Islet precursor cell (in vitro differentiated cells): ENCODE data around the gene USF2.

Source experiments
- DNase-seq: peaks from one replicate; pipeline ENCODE4 v3.0.0-alpha.2; 2018

The USF2 gene

DNA sequence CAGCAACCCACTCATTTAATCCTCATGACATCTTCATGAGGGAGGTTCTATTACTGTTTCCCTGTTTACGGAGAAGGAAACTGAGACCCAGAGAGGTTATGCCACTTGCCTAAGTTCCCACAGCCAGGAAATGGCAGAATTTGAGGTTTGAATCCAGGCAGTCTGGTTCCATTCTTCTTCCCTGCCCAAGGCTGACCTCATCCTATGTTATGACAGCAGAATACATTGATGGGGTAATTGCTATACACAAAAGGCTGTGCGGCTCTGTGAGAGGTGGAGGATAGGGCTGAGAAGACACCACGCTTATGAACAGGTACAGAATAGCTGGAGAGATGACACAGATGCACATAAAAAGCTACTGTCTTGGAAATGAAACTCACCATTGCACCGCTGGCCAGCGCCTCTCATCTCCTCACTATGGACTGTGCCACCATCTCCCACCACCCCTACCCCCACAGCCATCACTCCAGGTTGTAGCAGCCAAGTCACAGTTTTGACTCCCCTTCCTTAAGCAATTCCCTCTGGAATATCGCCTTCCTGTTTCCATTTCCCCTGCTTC, 34.7 kb downstream of the USF2 start:
- DNase-seq, result no peak

GRCh38 chr19:35304036-35304435, 35.3 kb downstream of the USF2 start:
- no peak for DNase-seq

DNA sequence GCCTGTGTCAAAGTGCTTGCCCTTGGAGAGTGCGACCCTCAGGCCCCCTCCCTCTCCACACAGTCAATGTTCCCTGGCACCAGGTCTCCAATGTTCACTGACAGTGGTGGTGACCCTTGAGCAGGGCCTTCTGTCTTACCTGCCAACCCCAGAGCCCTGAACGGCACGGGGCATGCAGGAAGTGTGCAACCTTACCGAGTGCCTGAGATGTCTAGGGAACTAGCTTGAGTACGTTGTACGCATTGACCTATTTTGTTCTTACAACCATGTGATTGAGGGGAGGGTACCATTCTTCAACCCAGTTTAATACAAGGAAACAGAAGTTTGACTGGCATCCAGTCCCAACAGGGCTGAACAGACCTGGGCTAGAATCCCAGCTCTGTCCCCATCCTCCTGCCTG, 36.4 kb downstream of the USF2 start:
- no peak for DNase-seq

DNA sequence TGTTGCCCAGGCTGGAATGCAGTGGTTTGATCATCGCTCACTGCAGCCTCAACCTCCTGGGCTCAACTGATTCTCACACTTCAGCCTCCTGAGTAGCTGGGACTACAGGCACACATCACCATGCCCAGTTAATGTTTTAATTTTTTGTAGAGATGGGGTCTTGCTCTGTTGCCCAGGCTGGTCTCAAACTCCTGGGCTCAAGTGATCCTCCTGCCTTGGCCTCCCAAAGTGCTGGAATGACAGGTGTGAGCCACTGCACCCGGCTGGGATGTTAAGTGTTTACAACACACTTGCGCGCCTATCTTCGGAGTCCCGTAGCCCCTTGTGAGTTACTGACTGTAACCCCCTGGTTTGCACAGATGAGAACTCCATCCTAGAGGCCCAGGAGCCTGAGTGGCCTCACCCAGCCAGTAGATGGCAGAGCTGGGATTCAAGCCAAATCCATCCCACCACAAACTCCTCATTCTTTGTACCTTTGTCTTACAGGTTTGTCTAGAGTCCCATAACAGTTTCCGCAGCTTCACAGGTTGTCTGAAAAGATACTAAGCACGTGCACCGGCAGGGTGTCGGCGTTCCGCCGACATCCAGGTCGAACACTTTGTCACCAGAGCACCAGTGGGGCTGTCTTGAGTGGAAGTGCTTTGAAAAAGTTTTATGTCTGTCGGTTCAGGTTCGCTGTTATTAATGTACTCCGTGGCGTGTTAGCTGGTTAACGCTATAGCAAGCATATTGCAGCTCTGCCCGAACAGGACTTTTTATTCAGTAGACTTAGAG, 37.9 kb downstream of the USF2 start:
- DNase-seq, result no peak

- DNase-seq, result no peak
Measured at GRCh38 chr19:35307931-35308330, 39.2 kb downstream of the USF2 start.

GRCh38 chr19:35308910-35309309, 40.1 kb downstream of the USF2 start:
- no peak for DNase-seq

GRCh38 chr19:35309481-35310279, 40.9 kb downstream of the USF2 start:
- DNase-seq, result peak; percentile 85

- DNase-seq, result no peak
Measured at GRCh38 chr19:35310331-35310730, 41.6 kb downstream of the USF2 start.

- DNase-seq, result no peak
Measured at GRCh38 chr19:35310811-35311465, 42.2 kb downstream of the USF2 start.

DNA sequence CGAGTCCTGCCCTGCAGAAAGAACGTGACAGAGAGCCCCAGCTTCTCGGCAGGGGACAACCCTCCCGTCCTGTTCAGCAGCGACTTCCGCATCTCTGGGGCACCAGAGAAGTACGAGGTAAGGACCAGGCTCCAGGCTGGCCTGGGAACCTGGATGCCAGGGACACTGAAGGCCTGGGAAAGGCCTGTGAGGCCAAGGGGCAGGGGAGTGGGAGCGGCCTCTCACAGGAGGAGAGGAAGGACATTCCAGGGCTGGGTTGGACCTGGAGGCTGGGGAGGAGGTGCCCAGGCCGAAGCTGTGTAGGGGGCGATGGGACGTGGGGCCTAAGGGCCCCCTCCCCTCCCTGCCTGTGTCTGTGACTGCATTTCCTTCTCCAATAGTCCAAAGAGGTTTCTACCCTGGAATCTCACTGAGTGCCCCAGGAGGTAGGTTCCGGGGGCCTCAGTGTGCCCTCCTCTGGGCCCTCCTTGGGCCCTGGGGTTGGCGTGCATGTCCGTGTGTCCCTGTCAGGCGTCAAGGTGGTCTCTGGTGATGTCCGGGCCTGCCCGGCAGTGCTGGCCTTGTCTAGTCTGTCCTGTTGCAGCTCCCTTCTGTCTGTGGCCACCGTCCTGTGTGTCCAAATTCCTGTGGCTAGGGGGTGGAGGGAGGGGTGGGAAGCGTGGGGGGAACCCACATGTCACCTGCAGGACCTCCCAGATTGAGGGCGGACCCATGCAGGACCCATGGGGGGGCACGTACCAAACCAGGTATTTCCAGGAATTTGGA, 43.3 kb downstream of the USF2 start:
- no peak for DNase-seq

DNA sequence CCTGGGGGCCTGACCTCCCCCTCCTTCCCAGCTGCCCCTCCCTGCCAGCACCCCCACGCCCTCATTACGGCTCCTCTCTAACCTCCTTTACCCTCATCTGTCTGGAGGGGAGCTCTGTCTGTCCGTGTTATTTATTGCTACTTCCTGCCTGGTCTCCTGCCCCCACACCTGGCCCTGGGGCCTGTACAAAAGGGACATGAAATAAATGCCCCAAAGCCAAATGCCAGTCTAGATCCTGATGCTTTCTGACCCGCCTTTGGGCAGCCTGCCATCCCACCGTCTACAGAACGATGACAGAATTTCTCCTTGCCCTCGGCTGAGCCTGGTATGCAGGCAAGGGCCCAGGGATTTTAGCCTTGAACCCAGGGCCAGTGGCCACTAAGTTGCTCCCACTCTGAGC, 44.8 kb downstream of the USF2 start:
- no peak for DNase-seq

DNA sequence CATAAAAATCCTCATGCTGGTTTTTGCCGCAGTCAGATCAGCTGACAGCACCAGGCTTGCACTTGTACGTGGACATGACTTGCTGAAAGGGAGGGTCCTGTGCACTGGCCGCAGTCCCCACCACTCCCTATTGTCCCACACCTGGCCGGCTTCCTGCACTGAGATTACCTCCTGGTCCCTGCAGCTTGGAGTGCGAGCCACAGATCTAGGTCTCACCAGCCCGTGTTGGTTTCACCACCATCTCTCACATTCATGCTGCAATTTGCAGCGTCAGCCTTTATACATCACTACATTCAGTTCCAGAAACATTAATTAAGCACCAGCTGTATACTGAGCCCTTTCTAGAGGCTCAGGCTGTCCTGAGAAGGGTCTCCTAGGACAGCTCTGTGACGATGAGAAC, 45.3 kb downstream of the USF2 start:
- DNase-seq, result no peak

- DNase-seq, result no peak
Measured at GRCh38 chr19:35314858-35315470, 46.2 kb downstream of the USF2 start.

DNA sequence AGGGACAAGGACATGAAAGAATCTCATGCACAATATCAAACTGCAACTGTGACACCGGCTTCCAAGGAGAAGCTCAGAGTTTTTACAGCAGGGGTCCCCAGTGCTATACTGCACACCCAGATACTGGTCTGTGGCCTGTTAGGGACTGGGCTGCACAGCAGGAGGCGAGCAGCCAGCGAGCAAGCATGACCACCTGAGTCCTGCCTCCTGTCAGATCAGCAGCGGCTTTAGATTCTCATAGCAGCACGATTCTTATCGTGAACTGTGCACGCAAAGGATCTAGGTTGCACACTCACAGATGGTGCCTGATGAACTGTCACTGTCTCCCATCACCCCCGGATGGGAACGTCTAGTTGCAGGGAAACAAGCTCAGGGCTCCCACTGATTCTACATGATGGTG, 47.1 kb downstream of the USF2 start:
- no peak for DNase-seq

DNA sequence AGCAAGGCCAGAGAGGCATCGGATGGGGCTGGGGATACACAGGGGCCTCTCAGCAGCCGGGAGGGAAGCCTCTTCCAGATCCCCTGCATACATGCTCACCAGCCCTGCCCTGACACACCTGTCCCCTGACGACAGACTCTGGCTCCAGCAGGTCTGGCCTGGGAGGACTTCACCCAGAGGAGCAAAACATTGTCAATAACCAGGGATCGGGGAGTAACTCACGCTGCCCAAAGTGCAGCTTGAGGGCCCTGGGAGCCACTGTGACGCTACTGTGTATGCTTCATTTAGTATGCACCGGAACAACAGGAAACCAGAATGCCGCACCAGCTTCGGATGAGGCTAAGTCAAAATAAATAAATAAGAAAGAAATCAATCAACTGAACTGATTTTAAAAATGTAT, 47.8 kb downstream of the USF2 start:
- DNase-seq, result no peak

- no peak for DNase-seq
Measured at GRCh38 chr19:35317464-35318043, 48.8 kb downstream of the USF2 start.

- DNase-seq, result peak; percentile 92
Measured at GRCh38 chr19:35318679-35319448, 50.1 kb downstream of the USF2 start.

- DNase-seq, result no peak
Measured at GRCh38 chr19:35320065-35320713, 51.4 kb downstream of the USF2 start.

DNA sequence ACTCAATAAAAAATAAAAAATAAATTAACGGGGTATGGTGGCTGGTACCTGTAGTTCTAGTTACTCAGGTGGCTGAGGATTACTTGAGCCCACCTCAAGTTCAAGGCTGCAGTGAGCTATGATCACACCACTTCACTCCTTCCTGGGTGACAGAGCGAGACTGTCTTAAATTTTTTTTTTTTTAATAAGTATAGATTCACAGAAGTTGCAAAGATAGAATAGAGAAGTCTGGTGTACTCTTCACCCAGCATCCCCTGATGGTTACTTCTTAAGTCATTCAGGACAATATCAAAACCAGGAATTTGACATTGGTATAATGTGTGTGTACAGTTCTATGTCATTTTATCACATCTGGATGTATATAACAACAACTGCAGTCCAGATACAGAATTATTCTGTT, 52.5 kb downstream of the USF2 start:
- no peak for DNase-seq

- DNase-seq, result no peak
Measured at GRCh38 chr19:35322014-35322413, 53.3 kb downstream of the USF2 start.

- no peak for DNase-seq
Measured at GRCh38 chr19:35327642-35328041, 58.9 kb downstream of the USF2 start.
